Cardiac muscle cell (in vitro differentiated cells and primary cell): ENCODE measurements around the gene KRT83. TPM values are rescaled to one million over a fixed set of nuclear protein-coding genes. Genes with fewer than 3 reads are reported as not detected.
A peak's percentile ranks its signal among the peaks of the same experiment; 100 is the strongest.

ENCODE experiments used
- DNase-seq, 2 donors: peaks; one replicate each; pipeline versions ENCODE4 v3.0.0 to v3.0.0-alpha.2; 2010 to 2017; ENCODE audit warnings: low read depth in 1 of 2, low spot score in 1 of 2
- H3K27ac ChIP-seq: fragments of 200-600 bp; sonication (generic); 2 replicates; pipeline ENCODE4 v1.5.1; 2016
- H3K27me3 ChIP-seq: fragments of 200-600 bp; sonication (generic); 2 replicates; pipeline ENCODE4 v1.6.0; 2016; ENCODE audit warnings: control low read depth
- H3K36me3 ChIP-seq: fragments of 200-600 bp; sonication (generic); 2 replicates; pipeline ENCODE4 v1.5.1; 2016; ENCODE audit warnings: control low read depth
- H3K4me1 ChIP-seq: fragments of 200-600 bp; sonication (generic); 2 replicates; pipeline ENCODE4 v1.8.1; 2017; ENCODE audit warnings: low read depth, mild to moderate bottlenecking, mixed run types
- H3K4me3 ChIP-seq: fragments of 200-600 bp; sonication (generic); 2 replicates; pipeline ENCODE4 v1.5.1; 2016; ENCODE audit warnings: mild to moderate bottlenecking
- H3K9me3 ChIP-seq: fragments of 200-600 bp; sonication (generic); 2 replicates; pipeline ENCODE4 v1.5.1; 2017; ENCODE audit warnings: low read depth, mild to moderate bottlenecking, control low read depth
- polyA plus RNA-seq: library from polyadenylated mRNA; unstranded; fragments of >200 nt; fragmentation: Nextera tagmentation; extraction: Ambion mirVana; gene quantifications from 2 replicates; pipeline ENCODE4 v1.2.1, GENCODE V29; 2016
- total RNA-seq: library from RNA; depleted of rRNA; stranded (reverse); fragments of >200 nt; gene quantifications from 2 replicates; pipeline ENCODE4 v1.2.3, GENCODE V29; 2016
- TF ChIP-seq, protein P1 (sequence below): IDR thresholded peaks from 2 replicates; pipeline ENCODE4 v1.5.1; 2012; ENCODE audit warnings: low read depth, mild to moderate bottlenecking, low read length

Gene KRT83
- total and polyA plus RNA-seq, 2 experiments from 2014 or later = not detected

DNA sequence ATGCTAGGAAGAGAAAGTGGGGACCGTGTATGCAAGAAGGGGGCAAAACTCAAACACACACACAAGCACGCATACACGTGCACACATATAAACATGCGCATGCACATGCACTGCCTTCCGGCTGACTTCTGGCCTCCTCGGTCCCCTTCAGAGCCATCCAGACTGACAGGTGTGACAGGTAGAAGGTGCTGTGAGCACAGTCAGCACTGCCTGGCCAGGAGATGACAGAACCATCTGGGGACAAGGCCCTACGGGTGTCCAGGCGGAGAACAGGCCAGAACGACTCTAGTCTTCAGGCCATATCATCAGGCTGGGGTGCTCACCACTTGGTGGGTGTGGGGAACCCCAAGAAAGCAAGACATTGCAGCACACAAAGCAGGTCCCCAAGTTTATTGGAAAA, 7.3 kb downstream of the KRT83 start:
- Histone ChIP-seq H3K4me1 (no peaks in the 10 kb centered on the region), H3K36me3 (no peaks in the 10 kb centered on the region), H3K27ac (no peak overlapping the region), H3K27me3 (peaks cover 66% of the 10 kb centered on the region), H3K9me3 (no peaks in the 10 kb centered on the region), H3K4me3 (no peak overlapping the region)
- DNase-seq = no peak
- TF ChIP-seq, protein P1, sequence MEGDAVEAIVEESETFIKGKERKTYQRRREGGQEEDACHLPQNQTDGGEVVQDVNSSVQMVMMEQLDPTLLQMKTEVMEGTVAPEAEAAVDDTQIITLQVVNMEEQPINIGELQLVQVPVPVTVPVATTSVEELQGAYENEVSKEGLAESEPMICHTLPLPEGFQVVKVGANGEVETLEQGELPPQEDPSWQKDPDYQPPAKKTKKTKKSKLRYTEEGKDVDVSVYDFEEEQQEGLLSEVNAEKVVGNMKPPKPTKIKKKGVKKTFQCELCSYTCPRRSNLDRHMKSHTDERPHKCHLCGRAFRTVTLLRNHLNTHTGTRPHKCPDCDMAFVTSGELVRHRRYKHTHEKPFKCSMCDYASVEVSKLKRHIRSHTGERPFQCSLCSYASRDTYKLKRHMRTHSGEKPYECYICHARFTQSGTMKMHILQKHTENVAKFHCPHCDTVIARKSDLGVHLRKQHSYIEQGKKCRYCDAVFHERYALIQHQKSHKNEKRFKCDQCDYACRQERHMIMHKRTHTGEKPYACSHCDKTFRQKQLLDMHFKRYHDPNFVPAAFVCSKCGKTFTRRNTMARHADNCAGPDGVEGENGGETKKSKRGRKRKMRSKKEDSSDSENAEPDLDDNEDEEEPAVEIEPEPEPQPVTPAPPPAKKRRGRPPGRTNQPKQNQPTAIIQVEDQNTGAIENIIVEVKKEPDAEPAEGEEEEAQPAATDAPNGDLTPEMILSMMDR = no peak

DNA sequence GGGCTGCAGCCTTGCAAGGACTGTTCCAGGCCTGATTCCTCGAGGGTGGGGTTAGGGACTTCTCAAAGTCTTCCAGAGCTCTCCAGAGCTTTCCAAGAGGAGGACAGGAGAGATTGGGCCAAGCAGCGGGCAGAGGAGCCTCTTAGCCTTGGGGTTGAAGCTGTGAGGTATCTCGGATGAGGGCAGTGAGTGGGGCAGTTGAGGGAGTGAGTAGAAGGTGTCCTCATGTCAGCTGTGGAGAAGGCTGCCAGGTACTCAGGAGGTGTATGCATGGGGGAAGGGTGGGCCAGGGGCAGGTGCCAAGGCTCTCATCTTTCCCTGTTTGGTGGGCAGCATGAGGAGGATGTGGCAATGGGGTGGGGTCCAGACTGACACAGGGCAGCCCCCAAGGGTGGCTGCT, 7.7 kb downstream of the KRT83 start:
- no peaks in the 10 kb centered on the region for H3K9me3 ChIP-seq
- peaks cover 66% of the 10 kb centered on the region for H3K27me3 ChIP-seq
- H3K27ac ChIP-seq = no peak overlapping the region
- H3K4me3 ChIP-seq = no peak overlapping the region
- H3K36me3 ChIP-seq = no peaks in the 10 kb centered on the region
- no peaks in the 10 kb centered on the region for H3K4me1 ChIP-seq
- DNase-seq = no peak
- TF ChIP-seq, protein P1 = no peak

DNA sequence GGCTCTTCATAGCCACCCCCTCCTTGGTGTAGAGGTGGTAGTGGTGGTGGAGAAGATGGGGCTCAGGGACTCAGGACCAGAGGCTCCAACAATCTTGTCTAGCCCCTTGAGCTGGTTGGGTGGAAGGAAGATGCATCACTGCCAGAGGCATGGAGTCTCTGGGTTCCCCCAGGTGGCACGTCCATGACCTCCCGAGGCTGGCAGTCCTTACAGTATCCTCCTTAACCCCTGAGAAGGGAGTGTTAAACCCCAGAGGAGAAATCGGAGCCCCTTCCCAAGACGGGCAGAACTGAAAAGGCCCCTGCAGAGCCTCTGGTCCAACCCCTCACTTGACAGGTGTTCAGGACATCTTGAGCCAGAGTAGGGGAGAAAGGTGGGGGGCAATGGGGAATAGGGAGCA, 9.1 kb downstream of the KRT83 start:
- Histone ChIP-seq H3K27ac (no peak overlapping the region), H3K4me1 (peaks cover 3% of the 10 kb centered on the region), H3K4me3 (no peak overlapping the region), H3K36me3 (no peaks in the 10 kb centered on the region), H3K27me3 (peaks cover 76% of the 10 kb centered on the region), H3K9me3 (no peaks in the 10 kb centered on the region)
- TF ChIP-seq, protein P1 = no peak
- DNase-seq = no peak

DNA sequence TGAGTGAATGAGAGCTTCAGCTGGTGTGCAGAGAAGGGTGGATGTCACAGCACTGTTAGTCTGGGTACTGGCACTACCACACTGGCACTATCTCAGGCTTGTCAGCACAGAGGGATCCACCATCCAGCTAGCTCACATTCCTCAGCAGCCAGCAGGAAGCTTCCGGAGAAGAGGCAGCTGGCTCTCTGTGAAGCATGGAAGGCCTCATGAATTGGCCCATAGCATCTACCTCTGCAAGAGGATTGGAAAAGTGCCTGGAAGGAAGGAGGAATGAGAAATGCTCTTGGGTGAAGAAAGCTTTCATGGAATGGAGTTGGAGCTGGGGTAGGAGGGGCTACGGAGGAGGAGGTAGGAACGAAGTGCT, 9.9 kb downstream of the KRT83 start:
- H3K36me3 ChIP-seq = no peaks in the 10 kb centered on the region
- no peaks in the 10 kb centered on the region for H3K9me3 ChIP-seq
- TF ChIP-seq, protein P1 = no peak
- DNase-seq = peak in 1 of 2 donors; percentile 60
- H3K4me3 ChIP-seq = no peak overlapping the region
- H3K27me3 ChIP-seq = peaks cover 84% of the 10 kb centered on the region
- peaks cover 3% of the 10 kb centered on the region for H3K4me1 ChIP-seq
- H3K27ac ChIP-seq = no peak overlapping the region

DNA sequence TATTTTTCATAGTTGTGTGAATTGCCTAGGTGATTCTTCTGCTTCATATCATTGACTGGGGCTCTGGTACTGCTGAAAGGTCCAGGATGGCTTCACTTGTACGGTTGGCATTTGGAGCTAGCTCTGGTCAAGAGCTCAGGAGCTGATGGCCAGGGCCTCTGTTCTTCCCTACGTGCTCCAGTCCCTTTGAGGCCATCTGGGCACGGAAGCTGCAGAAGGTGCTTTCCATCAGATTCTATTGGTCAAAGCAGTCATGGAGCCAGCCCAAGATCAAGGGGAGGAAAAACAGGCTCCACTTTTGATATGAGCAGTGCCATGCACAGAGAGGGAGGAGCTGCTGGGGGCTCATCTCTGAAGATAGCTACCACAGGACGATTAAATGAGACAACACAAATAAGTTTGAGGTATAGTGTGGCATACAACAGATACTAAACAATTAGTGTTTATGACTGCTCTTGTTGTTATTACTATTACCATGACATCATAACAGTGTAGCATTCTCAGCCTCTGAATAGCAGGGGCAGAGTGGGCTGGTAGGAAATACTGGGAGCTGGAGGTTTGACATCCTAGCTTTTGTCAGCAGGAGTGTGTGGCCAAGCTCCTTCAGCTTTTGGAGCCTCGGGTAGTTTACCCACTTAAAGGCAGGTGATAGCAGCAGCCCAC, 10.4 kb downstream of the KRT83 start:
- peaks cover 86% of the 10 kb centered on the region for H3K27me3 ChIP-seq
- peaks cover 3% of the 10 kb centered on the region for H3K4me1 ChIP-seq
- H3K9me3 ChIP-seq = no peaks in the 10 kb centered on the region
- no peak overlapping the region for H3K27ac ChIP-seq
- TF ChIP-seq, protein P1 = no peak
- peak in 1 of 2 donors; percentile 16 for DNase-seq
- no peaks in the 10 kb centered on the region for H3K36me3 ChIP-seq
- no peak overlapping the region for H3K4me3 ChIP-seq
